ENCODE data around the gene ATP6V1C2.
"Not testable (repeated sequence)": the region's sequence is repeated elsewhere in the genome, so short reads cannot be mapped to it uniquely, and the experiment has no call there.

ATP6V1C2 gene

DNA sequence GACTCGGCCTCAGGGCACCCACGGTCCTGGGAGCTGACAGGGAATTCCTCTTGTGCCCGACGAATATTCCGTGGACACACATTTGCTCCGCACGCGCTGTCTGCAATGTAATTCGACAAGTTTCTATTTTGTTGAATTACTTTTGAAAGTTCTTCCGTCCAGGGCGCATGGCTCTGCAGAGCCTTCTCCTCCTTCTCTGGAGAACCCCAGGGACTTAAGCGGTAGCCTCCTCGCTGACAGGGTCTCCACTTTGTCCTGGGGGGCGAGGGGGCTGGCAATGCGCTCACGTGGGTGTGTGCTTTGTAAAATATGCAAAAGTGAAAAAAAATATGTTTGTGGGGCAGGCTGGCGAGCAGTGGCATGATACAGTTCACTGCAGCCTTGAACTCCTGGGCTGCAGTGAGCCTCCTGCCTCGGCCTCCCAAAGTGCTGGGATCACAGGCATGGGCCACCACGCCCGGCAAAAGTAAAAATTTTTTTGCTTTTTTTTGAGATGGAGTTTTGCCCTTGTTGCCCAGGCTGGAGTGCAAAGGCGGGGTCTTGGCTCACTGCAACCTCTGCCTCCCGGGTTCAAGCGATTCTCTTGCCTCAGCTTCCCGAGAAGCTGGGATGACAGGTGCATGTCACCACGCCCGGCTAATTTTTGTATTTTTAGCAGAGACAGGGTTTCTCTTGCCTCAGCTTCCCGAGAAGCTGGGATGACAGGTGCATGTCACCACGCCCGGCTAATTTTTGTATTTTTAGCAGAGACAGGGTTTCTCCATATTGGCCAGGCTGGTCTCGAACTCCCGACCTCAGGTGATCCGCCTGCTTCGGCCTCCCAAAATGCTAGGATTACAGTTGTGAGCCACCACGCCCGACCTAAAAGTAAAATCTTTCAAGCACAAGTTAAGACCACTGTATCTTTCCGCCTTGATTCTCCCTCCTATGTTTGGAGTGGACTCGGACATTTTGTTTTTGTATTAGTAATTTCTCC, 92.0 kb downstream of the ATP6V1C2 start:
- DNase-seq (ENCODE audit: low read depth), result not testable (repeated sequence)

DNA sequence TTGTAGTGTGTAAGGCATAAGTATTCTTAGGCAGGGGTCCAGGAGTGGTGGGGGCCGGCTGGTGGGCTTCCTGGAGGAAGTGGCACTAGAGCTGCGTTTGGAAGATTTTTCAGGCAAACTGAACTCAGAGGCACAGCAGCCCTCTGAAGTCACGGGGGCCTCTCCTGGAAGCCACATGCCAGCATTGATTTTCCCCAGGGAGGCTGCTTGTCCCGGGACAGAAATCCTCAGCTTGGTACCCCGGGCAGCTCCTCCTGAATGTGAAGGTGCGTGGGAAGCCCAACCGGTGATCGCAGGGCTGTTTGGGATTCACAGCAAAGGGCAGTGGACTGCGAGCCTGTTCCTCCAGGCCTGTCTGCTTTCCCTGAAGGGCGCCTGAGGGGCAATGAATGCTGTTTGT, 92.7 kb downstream of the ATP6V1C2 start:
- no peak for DNase-seq (ENCODE audit: low read depth)

DNA sequence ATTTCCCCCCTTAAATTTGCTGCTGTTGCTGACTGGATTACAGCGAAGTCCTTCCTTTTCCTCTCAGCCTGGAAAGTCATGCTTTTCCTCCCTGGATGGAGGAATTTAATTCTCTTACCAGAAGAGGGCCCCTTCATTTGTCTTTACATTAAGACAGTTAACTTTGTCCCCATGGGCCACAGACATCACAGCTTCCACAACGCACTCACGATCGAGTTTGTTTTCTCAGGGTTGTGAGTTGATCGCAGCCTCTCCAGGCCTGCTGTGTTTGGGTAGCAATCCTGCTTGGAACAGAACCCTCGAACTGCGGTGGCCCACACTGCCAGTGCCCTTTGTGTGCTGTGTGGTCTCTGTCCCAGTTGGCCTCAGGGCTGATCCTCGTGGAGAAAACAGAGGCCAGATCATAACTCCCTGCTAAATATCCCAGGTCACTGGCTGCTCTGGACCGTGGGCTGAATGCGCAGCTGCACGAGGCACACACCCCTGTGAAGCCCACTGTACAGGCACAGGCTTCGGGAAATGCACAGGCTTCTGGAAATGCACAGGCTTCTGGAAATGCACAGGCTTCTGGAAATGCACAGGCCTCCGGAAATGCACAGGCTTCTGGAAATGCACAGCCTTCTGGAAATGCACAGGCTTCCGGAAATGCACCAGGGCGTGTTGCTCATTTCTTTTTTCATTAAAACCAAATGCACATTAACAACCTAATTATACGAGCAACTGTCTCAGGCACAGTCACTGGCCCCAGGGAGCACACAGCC, 93.3 kb downstream of the ATP6V1C2 start:
- DNase-seq (ENCODE audit: low read depth), result no peak

DNA sequence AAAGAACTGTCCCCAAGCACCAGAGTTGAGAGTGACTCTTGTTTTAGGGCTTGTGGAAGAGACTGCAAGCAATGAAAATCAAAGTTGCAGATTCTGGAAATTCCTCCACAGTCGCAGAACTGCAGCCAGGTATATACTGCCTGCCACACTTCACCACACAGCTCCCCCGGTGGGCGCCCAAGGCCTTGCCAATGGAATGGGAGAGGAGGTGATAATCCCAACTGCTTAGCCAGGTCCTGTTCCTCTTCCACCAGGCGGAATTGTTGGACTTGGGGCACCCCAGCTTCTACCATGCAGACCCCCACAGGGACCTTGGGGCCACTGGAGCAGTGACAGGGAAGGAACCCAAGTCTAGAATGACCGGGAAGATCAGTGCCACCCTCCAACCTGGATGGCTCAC, 96.0 kb downstream of the ATP6V1C2 start:
- no peak for DNase-seq (ENCODE audit: low read depth)

DNA sequence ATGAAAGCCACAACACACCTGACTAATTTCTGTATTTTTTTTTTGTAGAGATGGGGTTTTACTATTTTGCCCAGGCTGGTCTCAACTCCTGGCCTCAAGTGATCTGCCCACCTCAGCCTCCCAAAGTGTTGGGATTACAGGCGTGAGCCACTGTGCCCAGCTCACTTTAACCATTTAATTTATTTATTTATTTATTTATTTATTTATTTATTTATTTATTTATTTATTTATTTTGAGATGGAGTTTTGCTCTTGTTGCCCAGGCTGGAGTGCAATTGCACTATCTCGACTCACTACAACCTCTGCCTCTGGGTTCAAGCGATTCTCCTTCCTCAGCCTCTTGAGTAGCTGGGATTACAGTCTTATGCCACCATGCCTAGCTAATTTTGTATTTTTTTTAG, 96.9 kb downstream of the ATP6V1C2 start:
- DNase-seq (ENCODE audit: low read depth), result not testable (repeated sequence)

DNA sequence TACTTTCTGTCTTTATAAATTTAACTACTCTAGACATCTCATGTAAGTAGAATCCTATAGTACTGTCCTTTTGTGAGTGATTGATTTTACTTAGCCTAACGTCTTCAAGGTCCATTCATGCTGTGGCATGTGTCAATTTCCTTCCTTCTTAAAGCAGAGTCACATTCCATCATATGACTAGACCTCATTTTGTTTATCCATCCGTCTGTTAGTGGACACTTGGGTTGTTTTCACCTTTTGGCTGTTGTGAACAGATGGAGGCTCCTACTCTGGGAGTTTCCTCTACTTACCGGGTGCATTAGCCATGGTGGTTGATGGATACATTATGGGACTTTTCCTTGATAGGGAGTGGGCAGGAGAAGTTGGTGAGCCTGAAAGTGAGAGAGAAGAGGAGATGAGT, 97.6 kb downstream of the ATP6V1C2 start:
- DNase-seq (ENCODE audit: low read depth), result no peak

DNA sequence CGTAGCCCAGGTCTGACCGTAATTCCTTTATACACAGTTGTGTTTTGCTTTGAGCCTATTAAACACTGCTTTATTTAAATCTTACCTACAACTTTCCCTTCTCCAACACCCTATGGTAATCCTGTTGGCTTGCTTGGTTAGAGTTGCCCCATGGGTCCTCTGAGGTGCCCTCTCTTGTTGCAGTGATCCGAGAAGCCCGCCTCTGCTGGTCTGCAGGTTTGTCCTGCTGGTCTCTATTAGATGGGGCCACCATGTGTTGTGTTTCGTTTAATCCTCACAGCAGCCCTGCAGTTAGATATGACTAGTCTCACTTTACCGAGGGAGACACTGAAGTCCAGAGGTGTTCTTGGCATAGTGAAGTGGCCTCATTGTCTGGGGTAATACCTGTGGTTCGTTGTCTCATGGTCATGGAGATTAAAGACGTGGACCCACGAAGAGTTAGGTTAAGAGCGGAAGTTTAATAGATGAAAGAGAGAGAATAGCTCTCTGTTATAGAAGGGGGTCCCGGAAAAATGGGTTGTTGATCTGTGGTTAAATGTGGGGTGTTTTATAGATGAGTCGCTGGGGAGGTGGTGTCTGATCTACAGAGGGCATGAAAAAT, 98.4 kb downstream of the ATP6V1C2 start:
- DNase-seq (ENCODE audit: low read depth), result no peak

DNA sequence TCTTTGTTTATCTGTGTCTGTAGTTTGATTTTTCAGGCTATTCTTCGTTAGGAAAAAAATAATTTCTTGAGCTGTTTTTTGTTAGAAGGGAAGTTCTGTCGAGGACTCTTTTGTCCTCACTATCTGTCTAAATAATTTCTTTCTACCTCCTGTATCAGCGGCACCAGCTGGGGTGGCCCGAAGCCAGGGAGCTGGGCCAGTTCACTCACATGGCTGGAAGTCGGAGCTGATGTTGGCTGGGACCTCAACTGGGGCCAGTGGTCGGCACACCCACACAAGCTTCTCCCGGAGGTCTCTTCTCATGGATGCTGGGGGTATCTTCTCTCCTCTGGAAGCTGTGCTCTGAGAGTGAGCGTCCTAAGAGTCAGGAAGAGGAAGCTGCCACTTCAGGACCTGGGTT, 99.1 kb downstream of the ATP6V1C2 start:
- DNase-seq (ENCODE audit: low read depth), result no peak

DNA sequence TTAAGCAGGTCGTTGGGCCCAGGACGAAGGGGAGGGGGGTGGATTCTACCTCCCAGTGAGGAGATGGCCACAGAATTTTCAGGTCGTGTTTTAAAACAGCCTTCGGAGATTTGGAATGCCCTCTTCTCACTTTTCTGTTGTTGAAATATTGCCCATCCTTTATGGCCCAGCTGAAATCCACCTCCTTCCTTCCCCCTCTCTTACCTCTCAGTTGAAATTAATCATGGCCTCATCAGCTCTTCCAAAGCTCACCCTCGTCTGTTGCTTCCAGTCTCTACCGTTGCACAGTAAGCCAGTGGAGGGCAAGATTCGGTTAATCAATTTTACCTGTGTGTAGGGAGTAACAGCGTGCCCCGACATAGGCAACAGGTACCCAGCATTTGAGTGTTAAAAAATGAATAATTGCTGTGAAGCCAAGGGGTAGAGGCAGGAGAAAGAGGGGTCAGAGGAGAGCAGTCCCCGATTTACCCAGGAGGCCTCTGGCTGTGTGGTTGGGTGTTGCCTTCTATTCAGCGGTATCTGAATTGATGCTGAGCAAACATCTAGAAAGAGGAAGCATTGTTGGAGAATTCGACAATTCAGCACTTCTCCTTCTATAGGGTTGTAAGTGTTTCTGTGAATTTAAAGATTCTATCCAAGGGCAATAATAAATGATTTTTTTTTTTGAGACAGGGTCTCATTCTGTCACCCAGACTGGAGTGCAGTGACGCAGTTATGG, 99.7 kb downstream of the ATP6V1C2 start:
- no peak for DNase-seq (ENCODE audit: low read depth)

DNA sequence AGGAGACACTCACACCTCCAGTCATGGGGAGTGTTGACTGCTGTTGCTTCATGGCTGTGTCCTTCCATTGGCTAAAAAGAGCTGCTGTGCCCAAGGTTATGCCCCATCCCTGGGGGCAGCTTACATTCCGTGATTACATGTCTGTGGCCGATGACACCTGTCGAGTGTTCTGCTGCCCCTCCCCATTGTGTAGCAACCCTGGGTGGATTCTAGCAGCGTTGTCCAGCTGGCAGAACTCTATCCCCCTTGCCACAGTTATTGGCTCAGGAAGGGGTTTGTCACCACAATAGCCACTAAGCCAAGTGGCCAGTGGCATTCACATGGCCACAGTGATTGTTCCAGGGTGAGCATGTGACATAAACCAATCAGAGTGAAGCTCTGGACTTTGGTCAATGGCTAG, 102.8 kb downstream of the ATP6V1C2 start:
- no peak for DNase-seq (ENCODE audit: low read depth)

DNA sequence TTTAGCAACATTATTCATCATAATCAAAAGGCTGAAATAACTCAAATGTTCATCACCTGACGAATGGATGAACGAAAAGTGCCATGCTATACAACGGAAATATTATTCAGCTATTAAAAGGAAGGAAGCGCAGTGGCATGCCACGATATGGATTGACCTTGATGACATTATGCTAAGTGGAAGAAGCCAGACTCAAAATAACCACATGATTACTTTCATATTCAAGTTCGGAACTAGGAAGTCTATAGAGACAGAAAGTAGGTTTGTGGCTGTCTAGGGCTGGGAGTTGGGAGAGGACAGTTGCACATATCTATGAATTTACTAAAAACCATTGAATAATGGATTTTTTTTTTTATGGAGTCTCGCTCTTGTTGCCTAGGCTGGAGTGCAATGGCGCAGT, 104.6 kb downstream of the ATP6V1C2 start:
- DNase-seq (ENCODE audit: low read depth), result no peak

DNA sequence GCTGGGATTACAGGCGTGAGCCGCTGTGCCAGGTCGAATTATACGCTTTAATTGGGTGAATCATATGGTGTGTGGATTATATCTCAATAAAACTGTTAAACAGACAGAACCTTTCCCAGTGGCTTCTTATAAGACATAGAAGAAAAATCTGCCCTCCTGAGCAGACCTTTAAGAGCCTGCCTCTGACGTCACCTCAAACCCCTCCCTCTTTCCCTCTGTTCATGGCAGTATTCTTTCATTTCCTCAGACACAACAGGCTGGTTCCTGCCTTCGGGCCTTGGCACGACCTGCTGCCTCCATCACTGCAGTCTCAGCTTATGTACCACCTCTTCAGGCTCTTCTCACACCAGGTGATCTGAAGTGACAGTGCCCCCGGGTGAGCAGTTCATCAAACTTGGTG, 105.2 kb downstream of the ATP6V1C2 start:
- DNase-seq (ENCODE audit: low read depth), result no peak

DNA sequence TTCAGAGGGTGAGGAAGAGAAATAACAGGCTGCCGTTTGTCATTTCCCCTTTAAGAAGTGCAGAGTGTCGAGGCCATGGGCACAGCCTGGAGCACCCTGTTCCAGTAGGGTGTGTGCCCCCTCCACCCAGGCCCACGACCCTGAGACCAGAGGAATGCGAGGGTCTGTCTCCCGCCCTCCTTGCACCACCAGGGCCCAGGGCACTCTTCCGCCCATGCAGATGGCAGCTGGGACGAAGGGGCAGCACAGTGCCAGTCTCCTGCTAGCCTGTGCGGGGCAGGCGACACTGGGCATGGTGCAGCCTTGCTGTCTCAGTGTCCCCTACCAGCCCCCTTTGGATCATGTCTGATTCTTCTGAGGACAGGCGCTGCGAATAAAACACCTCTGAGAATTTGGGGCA, 106.9 kb downstream of the ATP6V1C2 start:
- no peak for DNase-seq (ENCODE audit: low read depth)

DNA sequence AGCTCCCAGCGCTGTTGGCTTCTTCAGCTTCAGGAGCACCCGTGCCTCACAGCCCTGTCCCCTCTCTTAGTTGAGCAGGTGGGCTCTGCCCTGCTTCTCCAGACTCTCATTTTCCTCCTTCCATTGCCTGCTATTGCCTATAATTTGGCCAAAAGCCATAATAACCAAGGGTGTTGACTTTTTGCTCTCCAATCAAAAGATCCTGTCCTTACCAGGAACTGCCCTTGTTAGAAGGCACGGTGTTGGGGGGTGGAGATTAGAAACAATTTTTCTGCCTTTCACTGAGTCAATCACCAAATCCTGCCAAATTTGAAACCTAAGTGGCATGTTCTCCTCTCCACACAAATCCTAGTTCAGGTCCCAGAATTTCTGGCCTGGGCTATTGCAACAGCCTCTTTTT, 107.9 kb downstream of the ATP6V1C2 start:
- DNase-seq (ENCODE audit: low read depth), result no peak

DNA sequence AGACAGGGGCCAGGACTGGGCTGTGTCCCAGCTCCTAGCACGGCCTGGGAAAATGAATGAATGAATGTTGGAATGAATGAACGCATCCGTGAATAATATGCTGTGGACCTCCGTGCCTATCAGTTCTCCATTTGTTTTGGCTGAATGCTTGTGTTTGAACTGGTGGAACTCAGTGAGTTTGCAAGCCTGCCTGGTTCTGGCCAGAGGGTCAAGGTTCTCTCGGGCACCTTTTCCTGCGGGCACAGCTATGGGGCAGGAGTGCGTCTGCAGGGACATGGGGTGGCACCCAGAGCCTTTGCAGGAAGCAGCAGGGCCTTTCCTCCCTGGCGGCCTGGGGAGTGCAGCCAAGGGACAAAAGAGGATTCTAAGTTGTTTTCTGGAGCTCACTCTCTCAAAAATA, 108.8 kb downstream of the ATP6V1C2 start:
- DNase-seq (ENCODE audit: low read depth), result no peak

DNA sequence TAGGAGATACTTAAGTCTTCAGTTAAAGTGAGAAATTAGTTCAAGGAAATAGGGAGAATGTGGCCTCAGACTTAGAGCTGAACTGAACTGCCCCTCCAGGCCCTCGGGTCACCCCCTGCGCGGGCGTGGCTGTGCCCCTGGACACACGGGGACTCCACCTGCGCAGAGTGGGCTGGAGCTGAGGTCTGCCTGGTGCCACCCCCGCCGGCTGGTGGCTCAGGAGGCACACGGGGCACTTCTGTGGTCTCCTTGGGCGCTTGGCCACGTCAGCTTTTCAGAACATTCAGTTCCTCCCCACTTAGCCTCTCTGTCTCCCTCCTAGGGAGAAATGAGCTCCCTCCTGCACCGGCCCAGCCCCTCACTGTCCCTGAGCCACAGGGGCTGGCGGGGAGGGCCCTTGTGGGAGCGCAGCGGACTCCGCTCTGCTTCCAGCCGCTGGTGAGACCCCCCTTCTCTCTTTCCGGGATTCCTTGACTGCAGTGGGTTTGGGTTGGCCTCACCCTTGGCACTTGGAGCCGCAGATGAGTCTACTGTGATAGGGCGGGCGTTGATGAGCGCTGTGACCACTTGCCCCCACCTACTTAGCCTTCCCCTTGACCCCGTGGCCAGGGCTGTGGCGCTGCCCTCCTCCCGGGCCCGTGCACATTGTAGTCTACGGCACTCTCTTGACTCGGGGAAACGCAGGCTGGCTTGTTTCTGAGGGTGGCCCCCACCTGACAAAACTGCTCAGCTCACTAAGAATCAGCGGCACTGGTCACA, 109.4 kb downstream of the ATP6V1C2 start:
- no peak for DNase-seq (ENCODE audit: low read depth)

DNA sequence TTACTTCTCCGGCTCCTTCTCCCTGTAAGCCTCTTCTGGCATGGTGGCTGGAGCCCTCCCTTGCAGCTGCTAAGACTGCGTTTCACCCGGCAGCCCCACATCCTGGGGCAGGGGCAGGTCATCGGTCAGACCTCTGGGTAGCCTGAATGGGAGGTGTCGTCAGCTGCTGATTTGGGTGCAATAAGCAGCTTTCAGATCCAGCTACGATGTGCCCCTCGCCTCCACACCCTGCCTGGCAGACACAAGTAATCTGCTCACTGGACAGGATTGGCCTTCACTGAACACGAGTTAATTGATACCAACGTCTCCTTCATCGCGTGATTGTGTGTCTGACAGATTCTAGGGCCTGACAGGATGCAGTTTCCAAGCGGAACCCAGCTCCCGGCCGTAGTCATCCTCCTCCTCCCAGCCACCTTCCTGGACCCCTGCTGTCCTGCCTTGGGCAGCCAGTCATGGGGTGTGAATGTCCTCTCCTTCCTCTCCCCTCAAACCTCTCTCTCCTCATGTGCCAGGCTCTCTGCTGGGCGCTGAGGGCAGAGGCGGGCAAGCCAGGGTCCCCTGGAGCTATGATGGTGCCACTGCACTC, 110.1 kb downstream of the ATP6V1C2 start:
- DNase-seq (ENCODE audit: low read depth), result no peak

DNA sequence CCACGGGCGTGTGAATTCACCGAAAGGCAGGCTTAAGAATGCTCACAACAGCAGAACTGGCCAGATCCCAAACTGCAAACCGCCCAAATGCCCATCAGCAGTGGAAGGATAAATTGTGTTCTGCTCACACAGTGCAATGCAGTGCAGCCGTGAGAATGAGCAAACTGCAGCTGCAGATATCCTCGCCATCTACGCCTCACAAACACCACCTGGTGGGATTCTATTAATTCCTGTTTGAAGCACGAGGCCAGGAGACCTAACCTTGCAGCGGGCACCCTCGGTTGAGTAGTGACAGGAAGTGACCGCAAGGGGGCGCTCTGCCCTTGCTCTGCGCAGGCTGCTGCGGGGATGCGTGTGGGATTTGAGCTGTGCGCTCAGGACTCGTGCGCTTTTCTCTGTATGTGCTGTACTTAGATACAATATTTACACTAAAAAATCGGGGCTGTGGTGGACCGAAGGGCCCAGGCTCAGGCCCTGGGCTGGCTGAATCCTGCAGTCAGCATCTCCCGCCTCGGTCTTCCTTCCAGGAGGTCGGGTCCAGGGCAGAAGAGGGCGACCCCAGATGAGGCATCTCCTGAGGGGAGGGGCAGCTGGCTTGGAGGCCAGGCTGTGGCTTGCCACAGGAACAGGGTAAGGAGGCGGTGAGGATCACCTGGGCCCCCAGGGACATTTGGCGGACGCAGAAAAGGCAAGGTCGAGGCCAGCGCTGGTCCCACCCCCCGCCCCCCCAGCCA, 110.9 kb downstream of the ATP6V1C2 start:
- peak; percentile 69 for DNase-seq (ENCODE audit: low read depth)

DNA sequence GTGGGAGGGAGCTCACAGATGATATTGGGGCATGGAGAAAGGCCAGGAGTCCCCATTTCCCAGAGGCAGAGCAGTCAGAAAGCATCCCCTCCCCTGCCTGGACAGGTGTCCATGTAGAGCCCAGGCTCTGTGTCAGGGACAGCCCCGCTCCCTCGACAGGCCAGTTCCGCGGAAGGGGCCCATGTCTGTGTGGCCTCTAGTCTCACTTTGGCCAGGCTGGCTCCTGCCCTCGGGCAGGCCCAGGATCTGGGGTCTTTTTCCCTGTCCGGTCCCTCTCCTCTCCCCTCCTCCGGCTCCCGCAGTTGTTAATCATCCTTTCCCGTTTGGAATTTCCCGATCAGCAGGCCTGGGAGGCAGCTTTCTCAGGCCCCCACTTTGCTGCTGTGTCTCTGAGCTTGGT, 111.6 kb downstream of the ATP6V1C2 start:
- no peak for DNase-seq (ENCODE audit: low read depth)

DNA sequence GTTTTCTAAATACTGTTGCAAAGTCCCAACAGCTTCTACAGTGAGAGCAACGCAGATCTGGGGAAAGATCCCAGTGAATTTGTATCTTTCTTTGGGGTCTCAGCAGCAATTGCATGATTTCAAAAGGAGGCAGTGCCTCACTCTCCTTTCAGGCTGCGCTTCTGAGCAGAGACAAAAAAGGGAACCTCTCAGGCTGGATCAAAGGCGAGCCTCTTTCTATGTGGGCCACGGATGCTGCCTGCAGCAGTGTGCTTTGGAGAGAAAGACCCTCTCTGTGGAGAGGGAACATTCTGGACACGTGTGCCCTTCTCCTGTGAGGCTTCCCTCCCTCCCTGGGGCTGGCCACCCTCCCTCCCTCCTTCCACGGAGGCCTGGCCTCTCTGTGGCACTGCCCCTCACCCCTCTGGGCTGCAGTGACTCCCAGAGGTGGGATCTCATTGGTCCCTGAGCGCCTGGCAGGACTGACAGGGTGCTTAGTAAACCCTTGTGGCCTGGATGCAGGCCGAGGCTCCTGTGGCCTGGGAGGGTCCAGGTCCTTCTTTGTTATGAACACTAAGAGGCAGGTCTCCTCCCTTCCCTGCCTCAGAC, 112.7 kb downstream of the ATP6V1C2 start:
- DNase-seq (ENCODE audit: low read depth), result no peak
